Ectodermal cell (in vitro differentiated cells): ENCODE results near the gene HDGFL2.

Experiments used
- H3K27ac ChIP-seq: 2 replicates; pipeline ENCODE4 v1.7.0; 2013; ENCODE audit warnings: mild to moderate bottlenecking, low read depth, low read length; ENCODE audit not compliant: insufficient read depth, poor library complexity, severe bottlenecking
- H3K27me3 ChIP-seq: 2 replicates; pipeline ENCODE4 v1.7.0; 2013; ENCODE audit warnings: mild to moderate bottlenecking, low read length; ENCODE audit not compliant: insufficient read depth, control insufficient read depth, poor library complexity, severe bottlenecking
- H3K36me3 ChIP-seq: one replicate; pipeline ENCODE4 v1.7.0; 2013; ENCODE audit warnings: low read length; ENCODE audit not compliant: control insufficient read depth, insufficient read depth
- H3K4me1 ChIP-seq: one replicate; pipeline ENCODE4 v1.7.0; 2013; ENCODE audit warnings: low read length; ENCODE audit not compliant: control insufficient read depth, insufficient read depth
- H3K4me3 ChIP-seq: 2 replicates; pipeline ENCODE4 v1.7.0; 2013; ENCODE audit warnings: low read depth, low read length, control low read depth; ENCODE audit not compliant: insufficient read depth
- H3K9me3 ChIP-seq: 2 replicates; pipeline ENCODE4 v1.7.0; 2013; ENCODE audit warnings: mild to moderate bottlenecking, low read length, moderate library complexity; ENCODE audit not compliant: control insufficient read depth
- WGBS, 2 experiments: methylation state at CpG; one replicate each; pipeline ENCODE4 v1.1.7; 2013; ENCODE audit warnings: missing lambda C conversion rate in 2 of 2; 5-methylcytosine and 5-hydroxymethylcytosine counted together

The HDGFL2 gene

DNA sequence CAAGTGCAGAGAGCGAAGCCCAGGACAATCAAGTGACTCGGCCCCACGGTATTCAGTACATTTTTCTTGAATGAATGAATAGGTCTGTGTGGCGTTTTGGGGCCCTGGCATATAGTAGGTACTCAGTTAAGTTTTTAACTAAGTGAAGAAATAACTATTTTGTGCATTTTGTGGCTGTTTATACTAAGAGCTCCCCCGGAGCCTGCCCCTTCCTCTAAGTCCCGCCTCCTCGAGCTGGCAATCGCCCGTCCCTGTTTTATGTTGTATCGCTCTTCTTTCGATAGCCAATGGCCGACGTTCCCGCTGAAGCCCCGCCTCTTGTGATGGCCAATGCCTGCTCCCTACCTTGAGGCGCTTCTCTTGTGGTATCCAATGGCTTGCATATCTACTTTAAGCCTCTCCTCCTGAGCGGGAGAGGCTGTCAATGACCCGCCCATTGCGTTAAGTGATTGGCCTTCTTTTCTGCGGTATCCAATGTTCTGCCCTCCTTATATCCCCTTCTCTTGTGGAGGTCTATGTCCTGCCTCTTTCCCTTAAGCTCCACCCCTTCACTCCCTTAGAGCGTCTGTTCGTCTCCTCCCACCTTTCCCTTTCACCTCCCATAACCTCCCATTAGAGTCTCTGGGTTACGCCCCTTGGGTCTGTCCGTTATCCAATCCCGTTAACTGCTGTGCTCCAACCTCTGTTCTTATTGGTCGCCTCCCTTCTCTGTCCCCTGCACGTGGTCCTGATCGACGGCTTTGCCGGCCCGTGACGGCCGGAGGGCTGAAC is 509 bp upstream of the HDGFL2 start:
- 3% methylated on average over 33 of the region's 33 CpGs for WGBS, 2 experiments
- H3K9me3 ChIP-seq: no peaks in the 10 kb centered on the region
- H3K4me1 ChIP-seq: peaks cover 12% of the 10 kb centered on the region
- H3K36me3 ChIP-seq: peaks cover 7% of the 10 kb centered on the region
- no peak overlapping the region for H3K27ac ChIP-seq
- H3K27me3 ChIP-seq: no peaks in the 10 kb centered on the region
- H3K4me3 ChIP-seq: peak overlapping the region; percentile 77

DNA sequence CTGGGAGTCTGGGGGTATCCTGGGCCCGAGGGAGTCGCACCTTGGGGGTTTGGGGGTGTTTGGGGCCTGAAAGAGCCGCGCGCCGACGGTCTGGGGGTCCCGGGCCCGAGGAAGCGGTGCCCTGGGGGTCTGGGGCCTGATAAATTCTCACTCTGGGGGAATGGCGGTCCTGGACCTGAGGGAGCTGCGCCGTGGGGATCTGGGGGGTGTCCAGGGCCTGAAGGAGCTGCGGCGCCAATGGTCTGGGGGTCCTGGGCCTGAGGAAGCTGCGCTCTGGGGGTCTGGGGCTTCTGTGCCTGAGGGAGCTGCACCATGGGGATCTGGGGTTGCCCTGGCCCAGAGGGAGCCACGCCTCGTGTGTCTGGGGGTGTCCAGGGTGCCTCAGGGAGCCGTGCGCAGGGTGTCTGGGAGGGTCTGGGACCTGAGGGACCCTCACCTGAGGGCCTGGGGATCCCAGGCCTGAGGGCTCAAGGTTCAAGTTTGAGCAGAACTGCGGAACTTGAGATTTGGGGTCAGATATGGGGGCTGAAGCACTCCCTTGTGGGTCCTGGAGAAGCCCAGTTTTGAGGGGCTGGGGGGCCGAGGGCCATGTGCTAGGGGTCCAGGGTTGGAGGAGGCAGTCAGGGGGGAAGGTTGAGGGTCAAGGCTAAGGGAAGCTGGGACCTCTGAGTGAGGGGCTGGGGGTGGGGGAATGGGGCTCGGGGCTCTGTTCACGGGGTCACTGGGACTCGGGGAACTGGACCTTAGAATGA is 1.1 kb downstream of the HDGFL2 start:
- peaks cover 12% of the 10 kb centered on the region for H3K4me1 ChIP-seq
- WGBS, 2 experiments: 33 to 35% methylated on average over 25 of the region's 25 CpGs
- H3K27me3 ChIP-seq: no peaks in the 10 kb centered on the region
- H3K36me3 ChIP-seq: peaks cover 11% of the 10 kb centered on the region
- H3K27ac ChIP-seq: no peak overlapping the region
- peak overlapping the region; percentile 77 for H3K4me3 ChIP-seq
- no peaks in the 10 kb centered on the region for H3K9me3 ChIP-seq

DNA sequence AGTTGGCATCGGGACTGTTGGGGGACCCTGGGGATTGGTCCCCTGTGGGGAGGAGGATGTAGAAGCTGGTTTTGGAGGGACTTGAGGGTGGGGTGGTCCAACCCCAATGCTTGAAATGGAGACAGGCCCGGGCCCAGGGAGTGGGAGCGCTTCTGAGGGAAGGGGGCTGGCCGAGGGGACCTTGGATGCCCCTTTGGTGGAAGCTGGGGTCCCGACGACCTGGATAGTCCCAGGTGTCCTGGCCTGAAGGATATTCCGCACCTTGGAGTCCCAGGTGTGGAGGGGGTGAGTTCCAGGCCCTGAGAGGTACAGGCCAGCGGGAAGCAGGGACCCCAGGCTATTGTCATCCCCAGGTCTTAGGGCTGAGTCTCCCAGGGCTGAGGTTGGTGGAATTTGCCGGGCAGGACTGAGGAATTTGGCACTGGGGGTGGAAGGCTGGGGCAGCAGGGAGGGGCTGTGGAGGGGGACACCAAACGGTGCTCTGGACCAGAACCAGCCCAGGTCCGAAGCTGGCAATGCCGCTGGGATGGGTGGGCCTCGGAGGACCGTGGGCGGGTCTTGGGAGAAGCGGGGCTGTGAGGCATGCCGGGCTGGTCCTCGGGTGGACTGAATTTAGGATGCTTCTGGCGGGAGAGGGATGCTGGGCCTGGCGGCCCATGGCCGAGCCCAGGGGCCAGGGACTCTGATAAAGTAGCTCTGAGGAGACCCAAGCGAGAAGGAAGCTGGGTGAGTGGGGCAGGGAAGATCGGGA is 1.8 kb downstream of the HDGFL2 start:
- H3K36me3 ChIP-seq: peaks cover 16% of the 10 kb centered on the region
- WGBS, 2 experiments: 17% methylated on average over 23 of the region's 23 CpGs
- no peaks in the 10 kb centered on the region for H3K9me3 ChIP-seq
- peak overlapping the region; percentile 77 for H3K4me3 ChIP-seq
- peak overlapping the region; percentile 61 for H3K27ac ChIP-seq
- no peaks in the 10 kb centered on the region for H3K27me3 ChIP-seq
- peaks cover 12% of the 10 kb centered on the region for H3K4me1 ChIP-seq

DNA sequence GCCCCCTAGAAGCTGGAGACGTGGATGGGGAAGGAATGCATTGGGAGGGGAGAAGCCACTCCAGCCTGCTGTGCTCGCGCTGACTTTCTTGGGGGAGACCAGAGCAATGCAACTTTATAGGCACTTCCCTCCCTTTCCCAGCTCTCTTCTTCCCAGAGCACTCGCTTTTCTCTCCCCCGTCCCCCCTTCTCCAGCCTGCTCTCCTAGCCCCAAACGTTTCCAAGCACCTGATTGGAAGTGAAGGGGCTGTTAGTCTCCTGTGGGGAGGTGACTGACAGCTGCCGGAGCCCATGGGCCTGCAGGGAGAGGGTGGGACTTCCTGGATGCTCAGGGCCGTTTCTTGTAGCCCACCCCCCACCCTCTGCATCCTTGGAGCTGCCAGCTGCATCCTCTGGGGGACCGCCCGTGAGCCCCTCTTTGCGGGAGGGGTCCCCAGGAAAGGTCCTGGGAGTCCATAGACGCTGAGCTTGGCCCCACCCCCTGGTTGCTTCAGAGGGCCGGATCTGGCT is 2.5 kb downstream of the HDGFL2 start:
- Histone ChIP-seq H3K9me3 (no peaks in the 10 kb centered on the region), H3K4me1 (peaks cover 12% of the 10 kb centered on the region), H3K36me3 (peaks cover 20% of the 10 kb centered on the region), H3K27me3 (no peaks in the 10 kb centered on the region), H3K27ac (peak overlapping the region; percentile 61), H3K4me3 (peak overlapping the region; percentile 77)
- 6% methylated on average over 13 of the region's 13 CpGs for WGBS, 2 experiments

DNA sequence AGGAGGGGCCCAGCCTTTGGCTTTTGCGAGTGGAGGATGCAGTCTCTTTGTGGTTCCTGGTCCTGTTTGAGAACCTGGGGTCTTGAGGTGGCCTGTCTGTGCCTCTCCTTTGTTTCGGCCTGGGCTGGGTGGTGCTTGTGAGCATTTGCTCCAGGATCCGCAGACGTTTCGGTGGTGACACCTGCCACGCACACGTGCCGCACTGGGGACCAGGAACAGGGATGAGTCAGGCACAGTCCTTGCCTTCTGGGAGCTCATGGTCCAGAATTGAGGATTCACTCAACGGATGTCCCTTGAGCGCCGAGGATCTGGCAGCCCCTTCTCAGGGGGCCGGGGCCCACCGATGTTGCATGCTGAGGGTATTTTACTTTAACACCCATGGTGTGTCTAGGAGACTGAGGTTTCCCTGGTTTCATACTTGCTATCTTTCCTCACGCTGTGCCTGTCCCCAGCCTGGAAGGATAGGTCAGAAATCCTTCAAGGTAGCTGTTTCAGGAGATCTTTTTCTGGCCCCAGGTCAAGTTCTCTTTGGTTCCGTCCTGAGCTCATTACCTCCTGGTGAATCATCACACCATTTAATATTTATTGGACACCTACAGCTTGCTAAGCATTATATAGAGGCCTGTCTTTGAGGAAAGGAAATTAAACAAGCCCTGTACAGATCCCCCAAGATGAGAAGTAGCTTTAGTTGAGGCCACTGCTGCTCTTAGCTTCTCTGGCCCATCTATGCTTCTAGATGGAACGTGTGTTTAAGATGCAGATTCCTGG is 5.1 kb downstream of the HDGFL2 start:
- 89 to 90% methylated on average over 16 of the region's 16 CpGs for WGBS, 2 experiments
- H3K4me3 ChIP-seq: no peak overlapping the region
- no peaks in the 10 kb centered on the region for H3K27me3 ChIP-seq
- peaks cover 12% of the 10 kb centered on the region for H3K4me1 ChIP-seq
- no peaks in the 10 kb centered on the region for H3K9me3 ChIP-seq
- peaks cover 23% of the 10 kb centered on the region for H3K36me3 ChIP-seq
- H3K27ac ChIP-seq: no peak overlapping the region

DNA sequence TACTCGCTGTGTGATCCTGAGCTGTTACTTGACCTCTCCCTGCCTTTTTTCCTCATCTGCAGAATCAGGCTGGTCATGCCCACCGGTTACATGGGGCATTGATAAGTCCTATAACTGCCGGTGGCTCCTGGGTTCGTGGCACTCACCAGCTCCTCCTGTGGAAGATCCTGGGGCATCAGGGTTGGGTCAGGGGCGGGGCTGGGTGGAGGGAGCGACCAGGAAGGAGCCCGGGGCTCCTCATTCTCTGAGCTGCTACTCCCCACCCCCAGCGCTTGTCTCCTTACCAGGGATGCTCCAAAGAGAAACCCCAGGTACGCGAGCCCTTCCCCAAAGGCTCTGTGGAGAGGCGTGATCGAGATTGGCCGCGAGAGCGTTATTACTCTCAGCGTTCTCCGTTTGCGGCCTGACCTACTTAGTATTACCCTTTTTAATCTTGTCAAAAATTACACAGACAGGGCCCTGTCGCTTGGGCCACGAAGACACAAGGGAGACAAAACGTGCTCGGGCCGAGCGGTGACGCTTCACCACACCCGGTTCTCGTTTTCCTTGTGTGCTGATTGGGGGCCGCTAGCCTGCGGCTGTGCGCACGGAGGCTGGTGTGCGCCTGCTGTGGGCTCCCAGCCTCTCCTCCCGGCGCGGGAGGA is 10.7 kb downstream of the HDGFL2 start:
- WGBS, 2 experiments: 94 to 95% methylated on average over 35 of the region's 35 CpGs
- H3K36me3 ChIP-seq: peaks cover 26% of the 10 kb centered on the region
- no peak overlapping the region for H3K4me3 ChIP-seq
- no peaks in the 10 kb centered on the region for H3K9me3 ChIP-seq
- no peaks in the 10 kb centered on the region for H3K27me3 ChIP-seq
- no peaks in the 10 kb centered on the region for H3K4me1 ChIP-seq
- H3K27ac ChIP-seq: no peak overlapping the region

DNA sequence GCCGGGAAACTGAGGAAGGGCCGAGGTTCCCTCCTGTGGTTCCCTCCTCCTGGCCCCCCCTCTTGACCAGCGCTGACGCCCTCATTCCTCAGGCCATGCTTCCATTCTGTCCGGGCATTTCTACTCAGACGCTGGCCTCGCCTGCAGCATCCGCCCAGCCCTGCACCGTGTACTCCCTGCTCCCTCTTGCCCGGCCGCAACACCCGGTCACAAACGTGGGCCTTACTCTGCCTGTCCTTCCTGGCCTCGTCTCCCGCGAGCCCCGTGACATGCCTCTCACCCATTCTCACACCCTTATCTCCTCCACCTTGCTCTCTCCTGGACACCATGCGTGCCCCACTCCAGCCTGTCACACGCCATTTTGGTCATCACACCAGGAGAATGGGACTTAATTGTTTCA is 11.3 kb downstream of the HDGFL2 start:
- Histone ChIP-seq H3K4me1 (no peaks in the 10 kb centered on the region), H3K4me3 (no peak overlapping the region), H3K27me3 (no peaks in the 10 kb centered on the region), H3K36me3 (peaks cover 23% of the 10 kb centered on the region), H3K9me3 (no peaks in the 10 kb centered on the region), H3K27ac (no peak overlapping the region)
- 95% methylated on average over 19 of the region's 19 CpGs for WGBS, 2 experiments

DNA sequence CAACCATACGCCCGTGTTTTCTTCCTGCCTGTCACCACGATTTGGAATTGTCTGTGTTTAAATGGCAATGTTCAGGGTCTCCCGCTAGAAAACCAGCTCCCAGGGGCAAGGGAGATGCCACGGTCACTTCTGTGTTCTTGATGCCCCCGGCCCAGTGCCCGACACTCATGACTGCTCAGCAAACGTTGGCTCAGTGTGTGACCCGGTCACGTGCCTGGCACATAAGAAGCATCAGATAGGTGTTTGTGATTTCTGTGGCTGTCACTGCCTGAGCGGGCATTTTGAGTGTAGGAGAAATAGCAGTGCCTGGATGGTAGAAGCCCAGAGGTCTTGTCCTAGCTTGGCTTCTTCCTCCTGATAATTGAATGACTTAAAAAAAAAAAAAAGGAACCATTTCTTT is 15.5 kb downstream of the HDGFL2 start:
- no peak overlapping the region for H3K27ac ChIP-seq
- no peaks in the 10 kb centered on the region for H3K9me3 ChIP-seq
- H3K27me3 ChIP-seq: no peaks in the 10 kb centered on the region
- H3K4me1 ChIP-seq: no peaks in the 10 kb centered on the region
- 93% methylated on average over 11 of the region's 11 CpGs for WGBS, 2 experiments
- no peak overlapping the region for H3K4me3 ChIP-seq
- peaks cover 32% of the 10 kb centered on the region for H3K36me3 ChIP-seq

DNA sequence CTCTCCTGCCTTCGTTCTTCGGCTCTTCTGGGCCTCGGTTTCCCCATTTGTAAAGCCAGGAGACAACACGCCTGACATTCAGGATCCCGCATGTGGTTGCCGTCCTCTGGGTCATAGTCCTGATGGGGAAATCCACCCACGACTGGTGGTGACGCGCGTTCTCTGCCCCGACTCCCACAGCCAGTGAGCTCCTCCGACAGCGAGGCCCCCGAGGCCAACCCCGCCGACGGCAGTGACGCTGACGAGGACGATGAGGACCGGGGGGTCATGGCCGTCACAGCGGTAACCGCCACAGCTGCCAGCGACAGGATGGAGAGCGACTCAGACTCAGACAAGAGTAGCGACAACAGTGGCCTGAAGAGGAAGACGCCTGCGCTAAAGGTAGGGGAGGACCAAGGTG is 16.4 kb downstream of the HDGFL2 start:
- WGBS, 2 experiments: 95% methylated on average over 29 of the region's 29 CpGs
- Histone ChIP-seq H3K36me3 (peaks cover 38% of the 10 kb centered on the region), H3K9me3 (no peaks in the 10 kb centered on the region), H3K4me3 (no peak overlapping the region), H3K27me3 (no peaks in the 10 kb centered on the region), H3K27ac (no peak overlapping the region), H3K4me1 (no peaks in the 10 kb centered on the region)
